Measurements from ENCODE around the gene EAF1.
"Not testable (repeated sequence)": the region's sequence is repeated elsewhere in the genome, so short reads cannot be mapped to it uniquely, and the experiment has no call there.

The EAF1 gene

DNA sequence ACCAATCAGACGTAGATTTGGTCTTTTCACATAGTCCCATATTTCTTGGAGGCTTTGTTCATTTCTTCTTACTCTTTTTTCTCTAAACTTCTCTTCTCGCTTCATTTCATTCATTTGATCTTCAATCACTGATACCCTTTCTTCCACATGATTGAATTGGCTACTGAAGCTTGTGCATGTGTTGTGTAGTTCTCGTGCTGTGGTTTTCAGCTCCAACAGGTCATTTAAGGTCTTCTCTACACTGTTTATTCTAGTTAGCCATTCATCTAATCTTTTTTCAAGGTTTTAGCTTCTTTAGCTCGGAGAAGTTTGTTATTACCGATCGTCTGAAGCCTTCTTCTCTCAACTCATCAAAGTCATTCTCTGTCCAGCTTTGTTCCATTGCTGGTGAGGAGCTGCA lies 57.2 kb downstream of the EAF1 start:
- DNase-seq (ENCODE audit: low spot score) = not testable (repeated sequence)

DNA sequence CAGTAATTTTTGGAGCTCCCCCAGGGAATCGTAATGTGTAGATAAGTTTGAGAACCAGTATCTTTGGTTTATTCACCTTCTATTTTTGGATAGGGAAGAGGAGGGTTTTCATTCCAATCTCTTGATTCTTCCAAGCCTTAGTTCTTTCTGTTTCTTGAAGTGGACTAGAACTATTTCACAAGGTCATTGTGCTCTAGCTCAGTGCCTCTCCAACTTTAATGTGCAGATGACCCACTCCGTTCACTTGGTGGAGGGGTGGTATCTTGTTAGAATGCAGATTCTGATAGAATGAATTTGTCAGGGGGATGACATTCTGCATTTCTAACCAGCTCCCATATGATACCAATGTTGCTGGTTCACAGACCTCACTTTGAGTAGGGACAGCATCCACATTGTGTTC lies 58.6 kb downstream of the EAF1 start:
- DNase-seq (ENCODE audit: low spot score) = no peak

DNA sequence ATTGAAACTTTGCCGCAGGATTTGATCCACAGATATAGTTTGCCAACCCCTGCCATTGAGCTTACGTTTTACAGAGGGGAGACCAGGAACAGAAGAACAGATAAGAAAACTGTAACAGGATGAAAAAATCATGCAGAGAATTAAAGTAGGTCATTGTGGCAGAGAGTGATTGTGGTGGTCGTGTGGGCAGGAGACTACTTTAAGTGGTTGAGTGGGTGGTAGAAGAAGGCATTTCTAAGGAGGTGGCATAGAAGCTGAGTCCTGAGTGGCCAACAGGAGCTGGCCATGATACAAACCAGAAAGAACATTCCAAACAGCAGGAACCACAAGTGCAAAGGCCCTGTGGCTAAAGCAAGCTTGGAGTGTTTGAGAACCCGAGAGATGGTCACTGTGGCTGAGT lies 59.6 kb downstream of the EAF1 start:
- DNase-seq (ENCODE audit: low spot score) = no peak

DNA sequence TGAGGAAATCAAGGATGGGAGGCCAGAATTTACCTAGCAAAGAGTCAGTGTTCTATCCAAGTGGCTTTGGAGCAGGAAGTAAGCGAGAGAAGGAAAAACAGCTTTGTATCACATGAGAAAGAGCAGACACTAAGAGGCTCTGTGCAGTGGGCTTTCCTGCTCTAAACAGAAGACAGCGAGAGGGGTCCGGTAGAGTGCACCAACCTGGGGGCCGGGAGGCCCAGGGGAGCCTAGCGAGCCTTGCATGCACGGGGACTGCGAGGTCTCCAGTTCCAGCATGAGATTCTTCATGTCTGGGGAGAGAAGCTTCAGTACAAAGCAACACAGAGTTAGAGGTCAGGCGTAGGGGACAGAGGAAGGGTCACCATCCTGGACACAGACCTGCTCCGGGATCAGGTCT lies 60.6 kb downstream of the EAF1 start:
- DNase-seq (ENCODE audit: low spot score) = no peak

DNA sequence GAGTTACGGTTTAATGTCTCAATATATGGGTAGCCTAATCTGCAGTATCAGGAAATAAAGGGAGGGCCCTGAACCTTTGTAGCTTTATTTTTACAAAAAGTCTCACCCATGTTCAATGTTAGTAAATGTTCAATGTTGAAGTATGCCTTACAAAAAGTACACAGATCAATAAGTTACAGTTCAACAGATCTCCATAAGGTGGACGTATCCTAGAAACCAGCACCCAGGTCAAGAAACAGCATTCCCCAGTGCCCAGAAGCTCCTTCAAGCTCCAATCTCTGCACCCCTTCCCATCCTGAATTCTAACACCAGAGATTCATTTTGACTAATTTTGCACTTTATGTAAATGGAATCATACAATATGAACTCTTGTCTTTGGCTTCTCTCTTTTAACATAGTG lies 62.8 kb downstream of the EAF1 start:
- DNase-seq (ENCODE audit: low spot score) = no peak

DNA sequence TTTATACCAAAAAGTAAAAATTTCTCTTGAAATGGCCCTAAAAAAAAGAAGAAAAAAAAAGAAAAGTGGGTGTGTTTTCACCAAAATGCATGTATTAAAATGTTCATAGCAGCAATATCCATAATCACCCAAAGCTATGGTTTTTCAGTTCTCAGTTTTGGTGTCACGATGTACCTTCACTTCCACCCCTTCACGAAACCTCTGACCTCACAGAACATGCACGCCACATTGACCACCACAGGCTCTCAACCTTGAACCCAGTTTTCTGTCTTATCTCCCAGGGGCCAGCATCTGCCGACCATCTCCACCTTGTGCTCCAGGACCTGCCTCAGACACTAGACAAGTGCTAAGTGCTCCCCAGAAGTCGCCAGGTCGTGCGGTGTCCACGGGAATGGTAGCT lies 63.7 kb downstream of the EAF1 start:
- no peak for DNase-seq (ENCODE audit: low spot score)
